ENCODE measurements around the gene LMTK2. TPM values are rescaled to one million over a fixed set of nuclear protein-coding genes. Genes with fewer than 3 reads are reported as not detected.

Gene LMTK2
- total RNA-seq, 2 experiments from 2014 or later = 30.3 to 31.7 TPM

GRCh38 chr7:98138672-98139071, 32.0 kb downstream of the LMTK2 start:
- POLR2A ChIA-PET = no interaction called here
- Histone ChIP-seq H3K27ac (ENCODE audit: low read depth in 1 of 2, low read length in 2 of 2) (no peak overlapping the region), H3K9me3 (ENCODE audit: control insufficient read depth in 1 of 2, insufficient read depth in 1 of 2, low read length in 2 of 2) (no peaks in the 10 kb centered on the region), H3K4me3 (ENCODE audit: low read length) (no peak overlapping the region), H3K27me3 (ENCODE audit: control insufficient read depth in 1 of 2, insufficient read depth in 2 of 2, low read length in 2 of 2) (no peaks in the 10 kb centered on the region), H3K36me3 (ENCODE audit: insufficient read depth, low read length) (peaks cover 48% of the 10 kb centered on the region), H3K4me1 (ENCODE audit: insufficient read depth, low read length) (peaks cover 4% of the 10 kb centered on the region)
- Mint-ChIP-seq H3K36me3 (ENCODE audit: low read depth) (peaks cover 78% of the 10 kb centered on the region), H3K4me1 (ENCODE audit: low read depth) (peaks cover 12% of the 10 kb centered on the region), H3K27ac (no peak overlapping the region), H3K9me3 (no peaks in the 10 kb centered on the region), H3K27me3 (no peaks in the 10 kb centered on the region), H3K4me3 (no peak overlapping the region)
- DNase-seq = no peak
- ATAC-seq (ENCODE audit: poor library complexity) = no peak
- TF ChIP-seq CTCF (IDR thresholded peaks at IDR 0.05) = no peak
- CTCF ChIA-PET = interaction anchor here (1.6 kb wide), 1 partner anchor 19 kb away, joined by 4 read pairs; no protein-coding TSS in a partner anchor
- intact Hi-C loops (cut with DNase I, micrococcal nuclease) = no loop called here

GRCh38 chr7:98142658-98143057, 36.0 kb downstream of the LMTK2 start:
- no peaks in the 10 kb centered on the region for H3K4me1 Mint-ChIP-seq (ENCODE audit: low read depth)
- Histone ChIP-seq H3K36me3 (ENCODE audit: insufficient read depth, low read length) (peaks cover 62% of the 10 kb centered on the region), H3K4me1 (ENCODE audit: insufficient read depth, low read length) (no peaks in the 10 kb centered on the region), H3K27me3 (ENCODE audit: control insufficient read depth in 1 of 2, insufficient read depth in 2 of 2, low read length in 2 of 2) (no peaks in the 10 kb centered on the region), H3K4me3 (ENCODE audit: low read length) (no peak overlapping the region), H3K9me3 (ENCODE audit: control insufficient read depth in 1 of 2, insufficient read depth in 1 of 2, low read length in 2 of 2) (no peaks in the 10 kb centered on the region), H3K27ac (ENCODE audit: low read depth in 1 of 2, low read length in 2 of 2) (no peak overlapping the region)
- H3K4me3 Mint-ChIP-seq = no peak overlapping the region
- no peak overlapping the region for H3K27ac Mint-ChIP-seq
- POLR2A ChIA-PET = no interaction called here
- peaks cover 3% of the 10 kb centered on the region for H3K9me3 Mint-ChIP-seq
- DNase-seq (no peak), ATAC-seq (ENCODE audit: poor library complexity) (no peak)
- CTCF ChIA-PET = no interaction called here
- intact Hi-C loops (cut with DNase I, micrococcal nuclease) = no loop called here
- TF ChIP-seq CTCF (IDR thresholded peaks at IDR 0.05) = no peak
- no peaks in the 10 kb centered on the region for H3K27me3 Mint-ChIP-seq
- H3K36me3 Mint-ChIP-seq (ENCODE audit: low read depth) = peaks cover 96% of the 10 kb centered on the region

GRCh38 chr7:98148607-98149006, 41.9 kb downstream of the LMTK2 start:
- Mint-ChIP-seq H3K27ac (no peak overlapping the region), H3K27me3 (no peaks in the 10 kb centered on the region), H3K4me1 (ENCODE audit: low read depth) (no peaks in the 10 kb centered on the region), H3K36me3 (ENCODE audit: low read depth) (peaks cover 88% of the 10 kb centered on the region), H3K4me3 (no peak overlapping the region), H3K9me3 (peaks cover 3% of the 10 kb centered on the region)
- no peak for DNase-seq
- Histone ChIP-seq H3K36me3 (ENCODE audit: insufficient read depth, low read length) (peaks cover 56% of the 10 kb centered on the region), H3K4me1 (ENCODE audit: insufficient read depth, low read length) (no peaks in the 10 kb centered on the region), H3K9me3 (ENCODE audit: control insufficient read depth in 1 of 2, insufficient read depth in 1 of 2, low read length in 2 of 2) (no peaks in the 10 kb centered on the region), H3K27ac (ENCODE audit: low read depth in 1 of 2, low read length in 2 of 2) (no peak overlapping the region), H3K4me3 (ENCODE audit: low read length) (no peak overlapping the region), H3K27me3 (ENCODE audit: control insufficient read depth in 1 of 2, insufficient read depth in 2 of 2, low read length in 2 of 2) (no peaks in the 10 kb centered on the region)
- no peak for ATAC-seq (ENCODE audit: poor library complexity)
- ChIA-PET POLR2A (no interaction called here), CTCF (no interaction called here)
- intact Hi-C loops (cut with DNase I, micrococcal nuclease) = no loop called here
- no peak for TF ChIP-seq CTCF (IDR thresholded peaks at IDR 0.05)

All from CD4-positive, alpha-beta T cell (primary cell).